IPS-11a (cell line): Measurements from ENCODE around the gene TMIE.
"Not testable (repeated sequence)": the region's sequence is repeated elsewhere in the genome, so short reads cannot be mapped to it uniquely, and the experiment has no call there.

Experiments
- H3K4me3 ChIP-seq: one replicate; pipeline ENCODE4 v1.5.1; 2013; ENCODE audit warnings: low read depth, low read length, control low read depth

Gene TMIE

DNA sequence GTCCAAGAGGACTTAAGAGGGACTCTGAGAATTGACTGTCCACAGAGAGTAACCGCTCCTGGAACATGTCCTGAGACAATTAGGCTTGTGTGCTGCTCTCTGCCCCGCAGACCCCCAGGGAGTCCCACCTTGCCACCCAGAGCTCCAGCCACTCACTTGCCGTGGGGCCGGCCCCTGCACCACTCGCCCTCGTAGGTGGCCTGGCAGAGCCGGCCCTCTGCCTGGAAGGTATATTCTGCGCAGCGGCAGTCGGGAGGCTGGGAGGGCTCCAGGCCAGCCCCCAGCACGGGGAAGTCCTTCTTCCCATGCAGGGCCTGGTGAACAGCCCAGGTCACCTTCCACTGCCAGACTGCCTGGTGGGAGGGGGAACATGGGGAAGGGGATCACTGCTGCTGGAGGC, 18.2 kb upstream of the TMIE start:
- no peak overlapping the region for H3K4me3 ChIP-seq

DNA sequence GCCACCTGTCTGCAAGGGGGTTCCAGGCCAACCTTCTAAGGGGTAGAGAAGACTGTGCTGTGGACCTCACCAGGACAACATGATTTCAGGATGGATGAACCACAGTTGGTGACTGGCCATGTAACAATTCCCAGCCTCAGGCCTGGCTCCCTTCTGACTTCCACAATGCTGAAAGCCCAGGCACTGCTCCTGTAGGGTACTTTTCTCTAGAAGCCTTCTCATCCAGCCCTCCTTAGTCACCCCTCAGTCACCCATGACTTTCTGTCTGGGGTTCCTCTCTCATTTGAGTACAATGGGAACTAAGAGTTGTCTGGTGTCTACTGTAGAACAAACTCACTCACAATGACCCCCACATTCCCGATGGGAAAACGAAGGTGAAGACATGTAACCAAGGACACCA, 16.3 kb upstream of the TMIE start:
- H3K4me3 ChIP-seq, result no peak overlapping the region

DNA sequence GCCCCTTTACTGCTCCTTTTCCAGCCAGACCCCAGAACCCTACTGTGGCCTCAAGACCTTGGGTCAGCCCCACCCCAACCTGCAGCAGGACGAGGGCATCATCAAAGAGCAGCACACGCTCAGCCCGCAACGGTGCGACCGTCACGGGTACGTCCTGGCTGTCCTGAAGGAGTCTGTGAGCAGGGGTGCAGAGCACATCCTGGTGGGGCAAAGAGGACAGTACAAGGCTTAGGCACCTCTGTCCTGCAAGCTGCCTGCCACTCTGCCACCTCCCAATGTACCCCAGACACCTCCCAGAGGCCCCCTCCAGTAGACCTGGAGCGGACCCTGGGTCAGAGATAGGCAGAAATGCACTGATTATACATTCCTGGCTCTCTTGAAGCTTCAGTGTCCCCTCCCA, 15.7 kb upstream of the TMIE start:
- H3K4me3 ChIP-seq, result no peak overlapping the region

DNA sequence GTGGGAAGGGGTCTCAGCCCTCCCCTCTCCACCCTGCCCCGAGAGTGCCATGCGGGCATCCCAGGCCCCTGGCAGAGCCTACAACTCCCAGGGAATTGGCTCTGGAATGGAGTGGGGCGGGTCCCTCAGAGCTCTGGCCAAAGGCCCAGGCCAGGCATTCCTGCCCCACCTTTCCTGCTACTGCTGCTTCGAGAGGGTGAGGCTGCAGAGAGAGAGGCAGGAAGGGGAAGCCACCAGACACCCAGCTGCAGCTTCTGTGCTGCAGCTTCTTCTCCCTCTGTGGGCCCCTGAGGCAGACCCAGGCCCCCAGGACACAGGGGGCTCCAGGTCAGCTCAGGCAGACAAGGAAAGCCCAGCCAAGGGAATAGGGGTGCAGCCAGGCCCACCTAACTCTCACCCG, 10.4 kb upstream of the TMIE start:
- H3K4me3 ChIP-seq, result no peak overlapping the region

DNA sequence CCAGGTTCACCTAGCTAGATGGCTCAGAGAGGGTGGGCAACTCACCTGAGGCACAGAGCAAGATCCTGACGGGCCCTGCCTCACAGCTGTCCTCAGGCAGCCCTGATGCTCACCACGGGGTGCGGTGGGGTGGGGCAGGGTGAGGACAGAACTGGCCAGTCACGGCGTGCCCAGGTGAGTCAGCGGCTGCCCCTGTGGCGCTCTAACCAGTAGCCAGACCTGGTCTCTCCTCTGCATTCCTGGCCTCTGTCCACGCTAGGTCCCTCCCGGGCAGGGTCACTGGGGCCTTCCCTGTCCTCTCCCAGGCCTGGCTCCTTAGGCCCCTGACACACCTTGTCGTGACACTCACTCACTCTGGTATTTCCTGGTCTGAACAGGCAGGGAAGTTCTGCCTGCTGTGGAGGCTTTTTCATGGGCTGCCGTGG, 8.6 kb upstream of the TMIE start:
- no peak overlapping the region for H3K4me3 ChIP-seq

DNA sequence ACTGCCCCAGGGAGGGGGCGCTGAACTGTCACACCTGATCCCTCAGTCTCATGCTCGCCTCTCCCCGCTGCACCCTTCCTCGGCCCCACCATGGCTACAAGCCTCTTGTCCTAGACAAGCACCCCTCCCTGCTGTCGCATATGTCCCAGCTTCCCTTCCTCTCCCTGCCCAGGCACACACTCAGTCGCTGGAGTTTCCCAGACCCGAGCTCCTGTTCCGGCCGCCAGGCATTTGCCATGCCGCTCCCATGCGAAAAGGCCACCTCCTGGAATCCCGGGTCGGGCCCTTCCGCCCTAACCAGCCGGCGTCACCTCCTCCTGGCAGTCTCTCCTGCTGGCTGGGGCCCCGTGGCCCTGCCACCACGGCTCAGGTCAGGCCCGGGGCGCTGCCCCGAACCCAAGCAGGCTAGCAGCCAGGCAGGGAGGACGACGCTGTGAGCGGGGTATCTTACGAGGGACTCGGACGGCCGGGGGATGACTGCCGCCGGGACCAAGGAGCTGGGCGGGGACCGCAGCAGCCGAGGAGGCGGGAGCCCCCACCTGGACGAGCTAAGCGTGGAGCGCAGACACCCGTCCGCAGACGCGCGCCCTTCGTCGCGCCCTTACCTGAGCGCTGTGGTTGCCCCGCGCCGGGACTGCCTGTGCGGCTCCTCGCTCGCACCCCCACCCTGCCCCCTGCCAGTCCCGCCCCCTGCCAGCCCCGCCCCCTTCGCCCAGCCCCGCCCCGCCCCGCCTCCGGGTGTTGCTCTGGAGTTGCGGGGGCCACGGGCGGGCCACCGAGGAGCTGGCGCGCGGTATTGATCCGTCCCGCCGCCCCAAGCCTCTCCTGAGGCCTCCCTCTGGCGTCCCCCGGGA, 7.9 kb upstream of the TMIE start, which contains the start of gene ALS2CL:
TSS of gene ALS2CL (minus strand) at position 642 of the 854 bp plus-strand sequence. CDS start 4,239 bp downstream, outside the sequence.
- peak within 1 kb of the TSS; percentile 50 for H3K4me3 ChIP-seq

DNA sequence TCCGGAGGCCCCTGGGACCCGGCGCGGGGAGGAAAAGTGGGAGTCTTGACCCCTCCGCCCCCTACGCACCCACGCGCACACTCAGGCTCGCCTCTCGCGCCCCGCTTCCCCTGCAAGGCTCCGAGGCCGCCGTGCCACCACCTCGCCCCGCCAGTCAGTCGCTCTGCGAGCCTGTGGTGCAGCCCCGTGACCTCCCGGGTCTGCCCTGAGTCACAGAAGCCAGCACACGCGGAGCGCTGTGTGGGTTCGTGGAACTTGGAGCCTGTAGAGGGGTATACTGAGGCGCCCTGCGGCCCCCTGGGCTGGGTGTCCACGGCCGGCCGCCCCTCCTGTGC, 7.3 kb upstream of the TMIE start:
- no peak overlapping the region for H3K4me3 ChIP-seq

DNA sequence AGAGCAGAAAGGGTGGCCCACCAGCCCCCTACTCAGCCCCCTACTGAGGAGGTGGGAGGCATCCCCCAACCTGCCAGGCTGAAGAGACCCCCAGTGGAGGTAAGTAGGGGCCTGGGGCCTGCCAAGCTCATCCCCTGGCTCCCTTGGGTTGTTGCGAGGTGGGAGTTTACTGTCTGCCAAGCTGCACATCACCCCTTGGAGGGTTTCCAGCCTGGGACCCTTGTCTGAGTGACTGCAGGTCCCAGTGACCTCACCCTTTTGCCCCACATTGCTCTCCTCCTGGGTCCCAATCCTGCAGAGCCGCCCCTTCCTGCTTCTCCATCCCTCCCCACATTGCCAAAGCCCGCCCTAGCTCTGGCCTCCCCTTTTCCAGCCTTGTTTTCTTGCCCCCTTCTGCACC, 6.7 kb upstream of the TMIE start:
- H3K4me3 ChIP-seq, result no peak overlapping the region

DNA sequence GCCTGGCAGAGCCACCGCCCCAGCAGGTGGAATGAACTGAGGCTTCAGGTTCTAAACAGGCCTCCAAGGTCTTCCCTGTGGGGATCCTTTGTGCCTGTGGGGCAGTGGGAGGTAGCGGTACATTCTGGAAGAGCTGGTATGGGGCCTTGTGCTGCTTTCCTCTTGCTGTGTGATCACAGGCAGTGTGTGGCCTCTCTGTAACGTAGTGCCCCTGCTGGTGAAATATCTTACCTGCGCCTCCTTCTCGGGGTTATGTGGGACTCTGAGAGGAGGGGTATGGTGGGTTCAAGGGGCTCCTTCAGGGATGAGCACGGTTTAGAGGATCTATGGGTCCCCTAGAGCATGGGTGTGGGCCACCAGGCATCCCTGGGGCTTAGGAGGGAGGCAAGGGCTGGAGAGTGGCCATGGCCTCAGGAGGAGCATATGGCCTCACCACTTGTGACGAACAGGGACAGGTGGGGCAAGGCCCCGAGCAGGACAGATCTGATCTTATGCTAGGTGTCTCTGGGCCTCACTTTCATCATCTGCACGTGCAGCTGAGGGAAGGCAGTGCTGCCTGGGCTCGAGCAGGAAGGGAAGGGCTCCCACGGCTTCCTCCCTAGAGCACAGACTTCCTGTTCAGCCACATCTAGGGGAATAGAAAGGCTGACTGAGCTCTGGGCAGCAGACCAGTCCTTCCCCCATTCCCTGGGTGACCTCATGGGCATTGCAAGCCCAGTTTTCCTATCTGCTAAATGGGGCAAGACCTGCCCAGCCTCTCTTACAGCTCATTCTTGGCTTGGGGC, 5.8 kb upstream of the TMIE start:
- H3K4me3 ChIP-seq, result no peak overlapping the region

DNA sequence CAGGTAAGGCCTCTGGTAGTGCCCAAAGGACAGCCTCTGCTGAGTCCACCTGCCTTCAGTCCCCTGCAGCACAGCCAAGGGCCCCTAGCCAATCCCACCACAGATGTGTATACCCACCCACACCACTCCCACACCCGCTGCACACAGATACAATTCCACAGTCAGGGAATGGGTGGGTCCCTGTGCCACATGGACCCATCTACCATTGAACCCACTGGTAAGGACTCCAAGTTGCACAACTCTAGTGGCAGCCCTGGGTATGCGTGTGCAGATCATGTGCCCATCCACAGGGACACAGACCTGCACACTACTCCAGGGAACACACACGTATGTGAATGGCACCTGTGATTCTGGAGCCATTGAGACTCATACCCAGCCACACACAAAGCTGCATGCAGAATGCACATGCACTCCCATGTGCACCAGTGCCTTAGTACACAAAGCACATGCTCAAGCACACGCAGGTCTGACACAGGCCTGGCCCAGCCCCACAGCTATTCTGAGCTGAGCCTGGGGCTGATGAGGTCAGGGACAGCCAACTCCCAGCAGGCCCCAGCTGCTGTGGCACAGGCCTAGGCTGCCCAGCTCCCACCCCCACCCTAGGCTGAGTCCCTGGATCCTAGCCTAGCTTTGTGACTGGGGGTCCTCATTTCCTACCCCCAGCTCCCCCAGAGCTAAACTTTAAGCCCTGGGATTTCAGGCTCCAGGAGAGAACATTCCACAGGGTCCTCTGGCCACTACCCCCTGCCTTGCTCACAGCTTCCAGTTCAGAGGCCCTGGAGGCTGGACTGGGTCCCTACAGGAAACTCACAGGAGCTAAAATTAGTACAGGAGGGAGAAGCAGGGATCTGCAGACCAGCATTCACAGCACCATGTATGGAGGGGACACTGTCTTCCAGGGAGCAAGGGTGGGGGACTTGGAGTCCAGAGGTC, 5.0 kb upstream of the TMIE start:
- no peak overlapping the region for H3K4me3 ChIP-seq

DNA sequence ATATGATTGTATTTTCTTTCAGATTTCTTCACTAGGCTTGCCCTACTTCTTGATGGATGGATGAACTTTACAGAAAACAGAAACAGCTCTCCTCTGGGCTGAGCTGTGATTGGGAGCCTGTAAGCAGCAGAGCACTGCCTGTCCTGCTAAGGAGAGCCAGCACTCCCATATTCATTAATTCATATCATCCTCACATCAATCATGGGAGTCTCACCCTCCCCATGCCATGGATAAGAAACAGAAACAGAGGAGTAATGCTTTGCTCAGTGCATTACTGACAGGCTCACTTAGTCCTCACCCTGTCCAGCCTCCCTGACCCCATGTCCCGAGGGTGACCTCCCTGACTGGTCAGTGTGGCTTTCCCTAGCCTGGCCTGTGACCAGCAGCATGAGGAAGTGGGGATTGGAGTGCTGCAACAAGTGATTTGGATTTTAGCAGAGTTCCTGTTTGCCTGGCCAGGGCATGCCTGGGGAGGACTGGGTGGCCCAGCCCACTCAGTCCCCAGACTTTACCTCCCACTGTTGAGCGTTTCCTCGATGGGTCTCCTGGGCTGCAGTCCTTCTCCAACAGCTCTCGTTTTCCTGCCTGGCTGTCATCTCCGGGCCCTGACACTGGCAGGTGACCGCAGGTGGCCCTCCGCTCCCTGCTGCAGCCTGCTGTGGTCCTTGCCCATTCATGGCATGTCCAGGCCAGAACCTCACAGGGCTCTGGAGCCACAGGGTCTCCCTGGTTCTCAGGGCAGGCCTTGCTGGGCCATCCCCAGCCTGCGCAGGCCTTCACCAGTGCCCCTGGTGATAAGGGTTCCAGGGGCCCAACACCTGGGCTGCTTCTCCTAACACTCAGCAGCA, 1.3 kb upstream of the TMIE start:
- H3K4me3 ChIP-seq, result no peak overlapping the region

DNA sequence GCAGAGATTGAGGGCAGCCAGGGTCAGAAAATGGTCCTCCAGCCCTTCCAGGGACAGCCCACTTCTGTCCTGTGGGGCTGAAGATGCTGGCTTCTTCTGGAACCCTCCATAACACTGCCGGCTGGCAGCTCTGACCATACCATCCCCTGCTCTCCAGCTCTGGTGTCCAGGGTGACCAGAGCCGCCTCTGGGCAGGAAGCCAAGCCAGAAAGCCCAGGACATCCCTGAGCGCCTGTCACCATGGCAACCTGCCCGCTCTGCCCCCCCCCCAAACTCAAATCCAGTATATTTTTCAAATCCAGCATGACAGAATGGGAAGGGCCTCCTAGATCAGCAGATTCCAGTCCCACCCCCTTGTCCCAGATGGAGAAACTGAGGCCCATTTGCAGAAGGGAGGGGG, 420 bp upstream of the TMIE start:
- H3K4me3 ChIP-seq, result no peak overlapping the region

DNA sequence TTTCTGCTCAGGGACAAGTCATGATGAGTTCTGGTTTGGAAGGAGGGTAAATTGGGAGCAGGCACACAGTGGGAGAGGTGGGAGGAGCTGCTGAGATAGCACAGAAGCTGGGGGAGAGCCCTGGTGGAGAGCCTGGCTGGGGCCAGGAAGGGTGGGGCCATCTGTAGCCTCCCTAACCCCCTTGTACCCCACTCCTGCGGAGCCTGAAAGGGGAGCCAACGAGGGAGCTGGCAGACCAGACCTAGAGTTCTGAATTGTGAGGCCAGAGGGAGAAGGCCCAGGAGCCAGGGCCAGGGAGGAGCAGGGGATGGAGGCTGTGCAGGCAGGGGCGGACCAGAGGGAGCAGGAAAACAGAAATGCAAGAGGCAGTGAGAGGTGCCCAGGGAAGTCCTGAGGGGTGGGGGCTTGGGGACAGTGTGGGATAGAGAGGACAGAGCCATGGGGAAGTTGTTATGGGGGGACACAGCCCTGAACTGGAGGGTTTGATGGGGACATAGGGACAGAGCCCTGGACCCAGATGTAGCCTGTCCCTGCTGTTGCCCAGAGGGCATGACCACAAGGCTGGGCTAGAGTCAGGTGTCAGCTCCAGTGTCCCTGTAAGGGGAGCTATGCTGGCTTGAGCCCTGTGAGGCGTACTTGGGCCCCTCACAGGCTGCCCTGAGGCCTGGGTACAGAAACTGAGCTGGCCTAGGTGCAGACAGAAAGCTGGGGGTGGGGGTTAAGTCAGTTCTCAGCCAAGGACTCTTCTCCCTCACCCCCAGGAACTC, 1.2 kb downstream of the TMIE start:
- H3K4me3 ChIP-seq, result no peak overlapping the region

DNA sequence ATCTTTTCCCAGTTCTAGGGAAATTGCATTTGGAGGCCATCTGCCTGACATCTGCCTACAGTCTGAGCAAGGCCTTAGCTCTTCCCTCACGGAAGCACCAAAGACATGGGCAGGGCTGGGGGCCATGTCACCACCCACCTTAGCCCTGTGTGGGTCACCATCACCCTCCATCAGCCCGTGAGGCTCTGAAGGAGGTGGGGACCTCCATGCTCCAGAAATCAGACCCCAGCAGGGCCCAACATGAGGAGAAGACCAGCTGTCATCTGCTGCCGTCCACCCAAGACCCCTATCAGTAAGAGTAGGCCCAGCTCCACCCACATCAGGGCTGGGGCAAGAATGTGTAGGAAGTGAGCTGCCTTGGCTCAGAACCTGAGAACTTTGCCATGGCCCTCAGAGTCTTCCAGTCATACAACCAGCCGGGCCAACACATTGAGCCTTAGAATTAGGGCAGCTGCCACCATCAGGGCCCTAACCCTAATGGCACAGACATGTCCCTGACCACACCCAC, 1.9 kb downstream of the TMIE start:
- no peak overlapping the region for H3K4me3 ChIP-seq

DNA sequence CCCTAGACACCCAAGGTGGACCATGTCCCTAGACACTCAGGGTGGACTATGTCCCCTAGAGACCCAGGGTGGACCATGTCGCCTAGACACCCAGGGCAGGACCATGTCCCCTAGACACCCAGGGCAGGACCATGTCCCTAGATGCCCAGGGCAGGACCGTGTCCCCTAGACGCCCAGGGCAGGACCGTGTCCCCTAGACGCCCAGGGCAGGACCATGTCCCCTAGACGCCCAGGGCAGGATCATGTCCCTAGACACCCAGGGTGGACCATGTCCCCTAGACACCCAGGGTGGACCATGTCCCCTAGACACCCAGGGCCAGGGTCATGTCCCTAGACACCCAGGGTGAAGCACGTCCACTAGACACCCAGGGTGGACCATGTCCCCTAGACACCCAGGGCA, 3.2 kb downstream of the TMIE start:
- not testable (repeated sequence) for H3K4me3 ChIP-seq

DNA sequence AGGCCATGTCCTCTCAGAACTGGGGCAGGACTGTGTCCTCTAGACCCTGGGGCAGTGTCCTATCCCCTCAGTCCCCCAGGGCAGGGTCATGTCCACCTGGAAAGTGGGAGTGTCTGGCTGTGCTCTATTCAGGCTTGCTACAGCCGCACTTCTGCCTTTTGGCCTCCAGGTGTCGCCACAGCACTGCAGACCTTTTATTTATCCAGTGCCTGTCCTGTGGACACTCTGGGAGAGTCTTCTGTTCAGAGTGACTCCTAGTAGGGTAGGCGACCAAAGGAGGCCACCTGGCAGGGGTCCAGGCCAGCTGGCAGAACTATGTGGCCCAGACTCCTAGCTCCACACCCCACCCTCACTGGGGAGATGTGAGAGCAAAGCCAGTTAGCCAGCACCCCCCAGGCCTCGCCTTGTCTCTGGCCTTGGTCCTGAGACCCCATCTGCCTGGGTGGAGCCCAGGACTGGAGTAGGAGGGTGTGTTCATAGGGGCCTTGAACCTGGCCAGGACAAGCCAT, 3.9 kb downstream of the TMIE start:
- no peak overlapping the region for H3K4me3 ChIP-seq

DNA sequence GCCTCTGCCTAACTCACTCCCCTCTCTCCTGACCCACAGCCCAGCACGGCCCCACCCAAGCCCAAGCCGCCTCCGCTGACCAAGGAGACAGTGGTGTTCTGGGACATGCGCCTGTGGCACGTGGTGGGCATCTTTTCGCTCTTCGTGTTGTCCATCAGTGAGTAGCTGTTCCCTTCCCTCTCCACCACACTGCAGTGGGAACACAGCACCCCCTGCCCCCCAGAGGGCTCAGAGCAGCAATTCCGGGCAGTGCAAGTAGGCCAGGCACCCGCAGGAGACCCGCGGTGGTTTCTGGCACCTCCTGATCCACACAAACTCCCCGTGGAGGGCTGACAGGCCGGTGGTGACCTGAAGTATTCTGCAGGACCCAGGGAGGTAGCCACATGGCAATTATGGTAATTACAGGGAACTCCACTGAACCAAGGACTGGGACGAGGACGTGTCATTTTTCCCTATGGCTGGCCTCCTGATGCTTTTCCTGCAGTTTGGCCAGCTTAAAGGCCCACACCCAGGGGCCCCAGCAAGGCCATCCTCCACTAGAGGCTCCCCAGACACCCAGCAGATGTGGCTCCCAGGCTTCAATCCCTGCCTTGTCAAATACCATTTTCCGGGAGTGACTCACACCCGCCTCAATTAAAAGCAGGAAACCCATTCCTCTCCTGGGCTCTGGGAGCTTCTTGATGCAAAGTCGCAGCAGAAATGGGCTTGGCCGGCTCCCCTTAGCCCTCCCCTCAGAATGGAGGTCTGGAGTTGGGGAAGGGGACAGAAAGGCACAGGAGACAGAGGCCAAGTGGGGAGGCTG, 4.8 kb downstream of the TMIE start:
- no peak overlapping the region for H3K4me3 ChIP-seq
